Keratinocyte (primary cell): ENCODE measurements around the gene INHA.

Experiments used
- EZH2 ChIP-seq: IDR thresholded peaks from one replicate; pipeline ENCODE4 v1.6.1; 2012; ENCODE audit warnings: inconsistent platforms, mild to moderate bottlenecking, low read length, moderate library complexity
- TF ChIP-seq, protein P1 (sequence below), 3 experiments: IDR thresholded peaks in 1 of 3; conservative IDR thresholded peaks in 1 of 3; optimal IDR thresholded peaks in 1 of 3; 2 replicates in 2 of 3; 3 replicates in 1 of 3; pipeline versions ENCODE3 to v1.5.1; 2011; ENCODE audit warnings: low read length in 3 of 3, mild to moderate bottlenecking in 3 of 3, moderate library complexity in 2 of 3, control low read depth in 1 of 3, inconsistent platforms in 1 of 3; ENCODE audit not compliant: insufficient read depth in 2 of 3; ENCODE audit errors: extremely low read depth in 1 of 3

DNA sequence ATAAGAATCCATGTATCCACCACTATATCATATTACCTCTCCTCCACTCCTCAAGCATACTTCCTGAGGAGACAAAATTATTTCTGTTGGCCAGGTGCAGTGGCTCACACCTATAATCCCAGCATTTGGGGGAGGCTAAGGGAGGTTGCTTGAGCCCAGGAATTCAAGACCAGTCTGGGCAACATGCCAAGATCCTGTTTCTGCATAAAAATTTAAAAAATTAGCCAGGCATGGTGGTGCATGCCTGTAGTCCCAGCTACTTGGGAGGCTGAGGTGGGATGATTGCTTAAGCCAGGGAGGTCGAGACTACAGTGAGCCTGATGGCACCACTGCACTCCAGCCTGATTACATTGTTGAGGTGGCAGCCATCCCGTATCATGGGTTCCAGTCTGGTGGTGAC, 9.2 kb downstream of the INHA start:
- TF ChIP-seq, protein P1, sequence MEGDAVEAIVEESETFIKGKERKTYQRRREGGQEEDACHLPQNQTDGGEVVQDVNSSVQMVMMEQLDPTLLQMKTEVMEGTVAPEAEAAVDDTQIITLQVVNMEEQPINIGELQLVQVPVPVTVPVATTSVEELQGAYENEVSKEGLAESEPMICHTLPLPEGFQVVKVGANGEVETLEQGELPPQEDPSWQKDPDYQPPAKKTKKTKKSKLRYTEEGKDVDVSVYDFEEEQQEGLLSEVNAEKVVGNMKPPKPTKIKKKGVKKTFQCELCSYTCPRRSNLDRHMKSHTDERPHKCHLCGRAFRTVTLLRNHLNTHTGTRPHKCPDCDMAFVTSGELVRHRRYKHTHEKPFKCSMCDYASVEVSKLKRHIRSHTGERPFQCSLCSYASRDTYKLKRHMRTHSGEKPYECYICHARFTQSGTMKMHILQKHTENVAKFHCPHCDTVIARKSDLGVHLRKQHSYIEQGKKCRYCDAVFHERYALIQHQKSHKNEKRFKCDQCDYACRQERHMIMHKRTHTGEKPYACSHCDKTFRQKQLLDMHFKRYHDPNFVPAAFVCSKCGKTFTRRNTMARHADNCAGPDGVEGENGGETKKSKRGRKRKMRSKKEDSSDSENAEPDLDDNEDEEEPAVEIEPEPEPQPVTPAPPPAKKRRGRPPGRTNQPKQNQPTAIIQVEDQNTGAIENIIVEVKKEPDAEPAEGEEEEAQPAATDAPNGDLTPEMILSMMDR (optimal IDR thresholded peaks at IDR 0.05 in 1 of 3, IDR thresholded peaks at IDR 0.05 in 1 of 3, conservative IDR thresholded peaks at IDR 0.05 in 1 of 3; ENCODE audit: extremely low read depth in 1 of 3, insufficient read depth in 2 of 3, low read length in 3 of 3) = no peak
- no peak for TF ChIP-seq EZH2
